ENCODE measurements around the gene CPEB3.
"Not testable (repeated sequence)": the region's sequence is repeated elsewhere in the genome, so short reads cannot be mapped to it uniquely, and the experiment has no call there.

CPEB3 gene

DNA sequence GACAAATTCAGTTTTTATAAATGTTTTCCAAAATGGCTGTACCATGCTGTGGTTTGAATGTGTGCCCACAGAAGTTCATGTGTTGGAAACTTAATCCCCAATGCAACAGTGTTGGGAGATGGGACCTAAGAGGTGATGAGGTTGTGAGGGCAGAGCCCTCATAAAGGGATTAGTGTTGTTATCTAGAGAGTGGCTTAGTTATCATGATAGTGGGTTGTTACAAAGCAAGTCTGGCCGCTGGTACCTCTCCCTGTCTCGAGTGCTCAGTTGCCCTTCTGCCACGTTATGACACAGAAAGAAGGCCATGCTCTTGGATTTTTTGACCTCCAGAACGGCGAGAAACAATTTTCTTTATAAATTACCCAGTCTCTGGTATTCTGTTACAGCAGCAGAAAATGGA is 248.3 kb downstream of the CPEB3 start:
- H3K27ac ChIP-seq, result no peak overlapping the region
- TF ChIP-seq Cebpa-rat (IDR thresholded peaks at IDR 0.05), result no peak

DNA sequence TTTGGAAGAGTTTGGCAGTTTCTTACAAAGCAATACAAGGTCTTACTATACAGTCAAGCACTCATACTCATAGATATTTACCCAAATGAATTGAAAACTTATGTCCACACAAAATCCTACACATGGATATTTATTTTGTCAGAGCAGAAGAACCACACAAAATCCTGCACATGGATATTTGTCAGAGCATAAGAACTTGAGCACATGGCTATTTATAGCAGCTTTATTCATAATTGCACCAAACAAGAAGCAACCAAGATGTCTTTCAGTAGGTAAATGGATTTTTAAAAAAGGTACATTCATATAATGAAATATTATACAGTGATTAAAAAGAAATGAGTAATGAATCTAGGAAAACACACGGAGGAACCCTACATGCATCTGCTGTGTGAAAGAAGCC is 251.9 kb downstream of the CPEB3 start:
- no peaks in the 10 kb centered on the region for H3K27me3 ChIP-seq
- H3K9me3 ChIP-seq (replicated peaks in 1 of 11), result peaks cover 0 to 10% (median 0%) of the 10 kb centered on the region in 11 experiments; a peak in 1 of 22 replicates
- no peak for TF ChIP-seq Cebpa-rat (IDR thresholded peaks at IDR 0.05)
- peaks cover 9 to 35% (median 26%) of the 10 kb centered on the region in 11 experiments; a peak in 20 of 22 replicates for H3K36me3 ChIP-seq
- H3K27ac ChIP-seq, result no peak overlapping the region
- no peak overlapping the region for H3K4me3 ChIP-seq
- peaks cover 0 to 16% (median 3%) of the 10 kb centered on the region in 10 experiments; a peak in 9 of 20 replicates for H3K4me1 ChIP-seq
- H4K20me1 ChIP-seq, result no peaks in the 10 kb centered on the region
- H3K9ac ChIP-seq, result no peak overlapping the region
- H3K4me2 ChIP-seq, result no peak overlapping the region

More for the DNA sequence above, 248.3 kb downstream of the CPEB3 start:
- Histone ChIP-seq H3K36me3 (peaks cover 0 to 23% (median 2%) of the 10 kb centered on the region in 11 experiments; a peak in 13 of 22 replicates), H3K27me3 (no peaks in the 10 kb centered on the region), H3K9me3 (replicated peaks in 1 of 11) (no peaks in the 10 kb centered on the region), H3K9ac (no peak overlapping the region), H3K4me2 (no peak overlapping the region), H4K20me1 (0 out of 22 replicates have a peak, but pooled peaks cover 0 to 5% (median 0%) of the 10 kb centered on the region in 11 experiments), H3K4me1 (peaks cover under 1 to 16% (median 4%) of the 10 kb centered on the region in 10 experiments; a peak in 18 of 20 replicates), H3K4me3 (no peak overlapping the region)

- not testable (repeated sequence) for H3K27ac ChIP-seq, H3K27me3 ChIP-seq, H3K9ac ChIP-seq, H3K4me3 ChIP-seq, H3K4me2 ChIP-seq, H3K4me1 ChIP-seq, H4K20me1 ChIP-seq
- Histone ChIP-seq H3K9me3 (replicated peaks in 1 of 11) (peaks cover 0 to 14% (median 0%) of the 10 kb centered on the region in 11 experiments; a peak in 3 of 22 replicates), H3K36me3 (peaks cover 66 to 92% (median 84%) of the 10 kb centered on the region in 11 experiments)
Measured at GRCh38 chr10:92033070-92033469, 257.8 kb downstream of the CPEB3 start.

DNA sequence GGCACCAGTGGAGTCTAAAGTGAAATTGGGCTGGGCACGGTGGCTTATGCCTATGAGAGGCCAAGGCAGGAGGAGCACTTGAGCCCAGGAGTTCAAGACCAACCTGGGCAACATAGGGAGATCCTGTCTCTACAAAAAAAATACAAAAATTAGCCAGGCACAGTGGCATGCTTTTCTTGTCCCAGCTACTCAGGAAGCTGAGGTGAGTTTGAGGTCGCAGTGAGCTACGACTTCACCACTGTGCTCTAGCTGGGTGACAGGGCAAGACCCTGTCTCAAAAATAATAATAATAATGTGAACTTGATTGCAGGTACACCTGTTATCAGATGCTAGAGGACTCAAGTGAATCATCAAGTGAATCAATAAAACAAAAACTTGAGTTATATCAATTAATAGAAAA is 259.3 kb downstream of the CPEB3 start:
- H3K4me3 ChIP-seq, result no peak overlapping the region
- H3K36me3 ChIP-seq, result peaks cover 81 to 98% (median 92%) of the 10 kb centered on the region in 11 experiments
- H3K27ac ChIP-seq, result no peak overlapping the region
- H3K4me1 ChIP-seq, result no peaks in the 10 kb centered on the region
- H3K9ac ChIP-seq, result no peak overlapping the region
- no peaks in the 10 kb centered on the region for H3K27me3 ChIP-seq
- no peak for TF ChIP-seq Cebpa-rat (IDR thresholded peaks at IDR 0.05)
- H3K9me3 ChIP-seq (replicated peaks in 1 of 11), result peaks cover 0 to 14% (median 0%) of the 10 kb centered on the region in 11 experiments; a peak in 3 of 22 replicates
- H4K20me1 ChIP-seq, result no peaks in the 10 kb centered on the region; a peak in 1 of 22 replicates
- H3K4me2 ChIP-seq, result no peak overlapping the region

DNA sequence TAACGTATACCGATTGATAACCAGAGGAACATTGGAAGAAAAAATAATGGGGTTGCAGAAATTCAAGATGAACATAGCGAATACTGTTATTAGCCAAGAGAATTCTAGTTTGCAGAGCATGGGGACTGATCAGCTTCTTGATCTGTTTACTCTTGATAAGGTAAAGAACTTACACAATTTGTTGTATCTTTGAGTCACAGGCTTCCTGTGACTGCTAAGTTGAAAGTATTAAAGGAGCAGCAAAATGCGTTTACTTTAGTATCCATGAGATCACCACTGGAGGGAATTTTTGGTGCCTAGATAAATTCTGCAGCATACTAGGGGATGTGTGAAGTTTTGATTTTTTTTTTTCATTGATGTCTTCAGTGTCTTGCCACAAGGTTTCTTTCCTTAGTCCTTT is 263.7 kb downstream of the CPEB3 start:
- Histone ChIP-seq H4K20me1 (peaks cover 0 to 8% (median 0%) of the 10 kb centered on the region in 11 experiments; a peak in 3 of 22 replicates), H3K36me3 (peaks cover 95 to 100% (median 98%) of the 10 kb centered on the region in 11 experiments), H3K4me3 (no peak overlapping the region), H3K9me3 (replicated peaks in 1 of 11) (no peaks in the 10 kb centered on the region), H3K9ac (no peak overlapping the region), H3K4me2 (no peak overlapping the region), H3K27me3 (no peaks in the 10 kb centered on the region), H3K27ac (no peak overlapping the region), H3K4me1 (no peaks in the 10 kb centered on the region)
- no peak for TF ChIP-seq Cebpa-rat (IDR thresholded peaks at IDR 0.05)

- Histone ChIP-seq H4K20me1 (peaks cover 0 to 12% (median 0%) of the 10 kb centered on the region in 11 experiments; a peak in 3 of 22 replicates), H3K36me3 (peaks cover 95 to 100% (median 98%) of the 10 kb centered on the region in 11 experiments)
- not testable (repeated sequence) for H3K4me2 ChIP-seq; H3K9me3 ChIP-seq (replicated peaks in 1 of 11); H3K9ac ChIP-seq; H3K27me3 ChIP-seq; H3K27ac ChIP-seq; H3K4me3 ChIP-seq; H3K4me1 ChIP-seq
Measured at GRCh38 chr10:92025340-92025739, 265.5 kb downstream of the CPEB3 start.

DNA sequence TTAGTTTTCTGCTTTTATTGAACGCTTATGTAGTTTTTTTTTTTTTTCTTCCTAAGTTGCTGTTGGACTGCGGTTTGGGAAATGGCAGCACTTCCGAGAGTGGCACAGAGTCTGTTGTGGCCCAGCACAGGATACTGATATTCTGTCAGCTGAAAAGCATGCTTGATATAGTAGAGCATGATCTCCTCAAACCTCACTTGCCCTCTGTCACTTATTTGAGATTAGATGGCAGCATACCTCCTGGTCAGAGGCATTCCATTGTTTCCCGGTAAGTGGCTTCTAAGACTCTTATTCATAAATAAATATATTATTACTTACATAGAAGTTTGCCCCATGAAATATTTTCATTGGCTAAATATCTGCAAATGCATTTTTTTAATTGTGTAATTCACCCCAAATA is 266.2 kb downstream of the CPEB3 start:
- no peak for TF ChIP-seq Cebpa-rat (IDR thresholded peaks at IDR 0.05)
- H3K4me2 ChIP-seq, result no peak overlapping the region
- H4K20me1 ChIP-seq, result peaks cover 0 to 12% (median 0%) of the 10 kb centered on the region in 11 experiments; a peak in 3 of 22 replicates
- H3K9me3 ChIP-seq (replicated peaks in 1 of 11), result no peaks in the 10 kb centered on the region
- H3K27ac ChIP-seq, result no peak overlapping the region
- H3K36me3 ChIP-seq, result peaks cover 94 to 100% (median 99%) of the 10 kb centered on the region in 11 experiments
- no peak overlapping the region for H3K9ac ChIP-seq
- no peaks in the 10 kb centered on the region for H3K4me1 ChIP-seq
- H3K27me3 ChIP-seq, result no peaks in the 10 kb centered on the region
- H3K4me3 ChIP-seq, result no peak overlapping the region

DNA sequence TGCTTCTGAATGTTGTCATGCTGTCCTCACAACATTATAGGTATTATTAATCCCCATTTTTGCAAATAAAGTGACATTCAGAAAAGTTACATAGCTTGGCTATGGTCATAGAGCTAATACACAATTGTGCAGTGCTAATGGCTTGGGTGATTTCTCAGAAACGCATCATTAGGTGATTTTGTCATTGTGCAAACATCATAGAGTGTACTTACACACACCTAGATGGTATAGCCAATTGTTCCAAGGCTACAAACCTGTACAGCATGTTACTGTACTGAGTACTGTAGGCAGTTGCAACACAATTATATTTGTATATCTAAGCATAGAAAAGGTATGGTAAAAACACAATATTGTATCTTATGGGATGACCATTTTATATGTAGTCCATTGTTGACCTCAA is 276.3 kb downstream of the CPEB3 start:
- Histone ChIP-seq H3K9me3 (replicated peaks in 1 of 11) (no peaks in the 10 kb centered on the region), H3K36me3 (peaks cover 86 to 96% (median 94%) of the 10 kb centered on the region in 11 experiments), H3K4me1 (no peaks in the 10 kb centered on the region), H3K4me2 (no peak overlapping the region), H3K4me3 (no peak overlapping the region), H4K20me1 (peaks cover 0 to 11% (median 0%) of the 10 kb centered on the region in 11 experiments; a peak in 2 of 22 replicates), H3K9ac (no peak overlapping the region), H3K27ac (no peak overlapping the region), H3K27me3 (no peaks in the 10 kb centered on the region)
- TF ChIP-seq Cebpa-rat (IDR thresholded peaks at IDR 0.05), result no peak

DNA sequence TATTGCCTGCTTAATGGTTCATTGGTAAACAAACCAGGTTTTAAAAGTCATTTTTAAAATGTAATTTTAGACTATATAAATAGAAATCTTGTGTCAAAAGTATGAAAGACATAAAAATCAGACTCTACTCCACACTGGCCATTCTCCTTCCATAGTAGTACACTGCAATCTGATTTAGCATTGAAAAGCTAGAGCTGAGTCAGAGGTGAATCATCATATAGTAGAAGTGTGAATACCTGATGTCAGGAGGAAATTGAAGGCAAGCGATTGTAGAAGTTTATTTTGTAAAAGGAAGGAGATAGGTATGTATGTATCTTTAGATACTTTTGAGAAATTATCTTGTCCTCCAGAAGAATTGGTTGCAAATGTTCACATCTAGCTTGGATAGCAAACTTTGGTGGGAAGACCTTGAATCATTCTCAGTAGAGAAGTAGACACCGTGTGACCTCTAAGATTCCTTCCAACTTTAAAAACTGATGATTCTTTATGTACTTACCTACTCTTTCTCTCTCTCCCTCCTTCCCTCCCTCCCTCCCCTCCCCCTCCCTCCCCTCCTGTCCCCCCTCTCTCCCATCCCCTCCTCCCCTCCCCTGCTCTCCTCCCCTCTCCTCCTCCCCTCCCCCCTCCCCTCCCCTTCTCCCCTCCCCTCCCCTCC is 279.2 kb downstream of the CPEB3 start:
- Histone ChIP-seq H3K9ac (no peak overlapping the region), H3K27me3 (no peaks in the 10 kb centered on the region), H3K9me3 (replicated peaks in 1 of 11) (no peaks in the 10 kb centered on the region), H3K27ac (no peak overlapping the region), H3K36me3 (peaks cover 83 to 96% (median 92%) of the 10 kb centered on the region in 11 experiments), H3K4me3 (no peak overlapping the region), H4K20me1 (peaks cover 0 to 4% (median 0%) of the 10 kb centered on the region in 11 experiments; a peak in 2 of 22 replicates), H3K4me1 (peaks cover 0 to 14% (median 10%) of the 10 kb centered on the region in 10 experiments; a peak in 13 of 20 replicates), H3K4me2 (no peak overlapping the region)
- TF ChIP-seq Cebpa-rat (IDR thresholded peaks at IDR 0.05), result no peak

All from BLaER1 treated with 17β-estradiol and CSF1 and Interleukin-3, amounts not matched to agents 10 nM and 100 nM (cell line).